ENCODE results near the gene MED8. TPM values are rescaled to one million over a fixed set of nuclear protein-coding genes. Genes with fewer than 3 reads are reported as not detected.
A peak's percentile ranks its signal among the peaks of the same experiment; 100 is the strongest.

Gene MED8
- total and polyA plus RNA-seq, 10 of the 15 experiments (the other 5 are each of a cell fraction or from before 2014, with no cell fraction given): 20.2 to 61.7 (median 39.5) TPM

GRCh38 chr1:43418858-43419257 lies 29.3 kb upstream of the MED8 start:
- Histone ChIP-seq H3K9ac (ENCODE audit: control insufficient read depth, insufficient read depth, low read length) (no peak overlapping the region), H3K79me2 (ENCODE audit: control insufficient read depth, insufficient read depth, low read length) (no peaks in the 10 kb centered on the region), H3K36me3 (ENCODE audit: control insufficient read depth in 2 of 2, insufficient read depth in 2 of 2, low read length in 1 of 2) (peaks cover 11 to 23% of the 10 kb centered on the region in 2 experiments), H3K4me1 (ENCODE audit: control insufficient read depth, insufficient read depth, low read length) (peaks cover 9% of the 10 kb centered on the region), H3K27ac (ENCODE audit: control insufficient read depth, insufficient read depth) (0 out of 2 replicates have a peak overlapping the region, but pooled peaks have one; percentile 13), H2AFZ (ENCODE audit: control insufficient read depth, low read depth, low read length) (no peak overlapping the region), H3K4me2 (ENCODE audit: control insufficient read depth, insufficient read depth) (no peak overlapping the region), H3K4me3 (no peak overlapping the region), H3K9me3 (replicated peaks; ENCODE audit: control insufficient read depth, insufficient read depth, low read length) (no peaks in the 10 kb centered on the region), H3K27me3 (replicated peaks in 1 of 2; ENCODE audit: control insufficient read depth in 2 of 2, insufficient read depth in 2 of 2, low read length in 1 of 2) (no peaks in the 10 kb centered on the region), H4K20me1 (ENCODE audit: control insufficient read depth, insufficient read depth) (no peaks in the 10 kb centered on the region)
- BruUV-seq (replicated peaks): no TSS peak
- ChIA-PET POLR2A (interaction anchor here (1.0 kb wide), 1 partner anchor 29 kb away, joined by 3 read pairs; no protein-coding TSS in a partner anchor), CTCF (interaction anchor here (1.3 kb wide), 1 partner anchor 180 kb away, joined by 4 read pairs; no protein-coding TSS in a partner anchor), SMC1A (ENCODE audit: uncharacterized antibody, unreplicated experiment) (interaction anchor here (1.3 to 1.8 kb wide), 3 partner anchors 180 to 192 kb away, joined by 3 to 10 read pairs (median 7); no protein-coding TSS in a partner anchor), RAD21 (ENCODE audit: unreplicated experiment) (interaction anchor here (0.9 to 1.6 kb wide), 5 partner anchors 29 to 197 kb away, joined by 3 to 9 read pairs (median 4); partner anchors contain the start of genes CDC20, MED8 and SZT2)
- in situ Hi-C loops (cut with MboI) (no loop called here), intact Hi-C loops (cut with micrococcal nuclease; ENCODE audit: unreplicated experiment) (no loop called here)
- 0% methylated on average over 4 of the region's 4 CpGs for WGBS (ENCODE audit: insufficient coverage, insufficient replicate concordance, low lambda C conversion rate, missing lambda C conversion rate)
- DNase-seq (ENCODE audit: low read depth, low spot score): peak; percentile 26
- TF ChIP-seq SPI1 (IDR thresholded peaks at IDR 0.05; ENCODE audit: borderline replicate concordance, insufficient read depth, low read depth, low read length): peak; percentile 32; the same call in 1 of the 2 replicates
- no peak for TF ChIP-seq MYC (IDR thresholded peaks at IDR 0.05; ENCODE audit: insufficient read depth, insufficient read length, insufficient replicate concordance, low read length, severe bottlenecking)
- no peak for TF ChIP-seq STAT1 (conservative IDR thresholded peaks at IDR 0.05)
- peak; percentile 89 for ATAC-seq
- no peak for FAIRE-seq

- peaks cover 9% of the 10 kb centered on the region for H3K4me1 ChIP-seq (ENCODE audit: control insufficient read depth, insufficient read depth, low read length)
- CTCF ChIA-PET: interaction anchor here (0.9 to 6.2 kb wide), 8 partner anchors 12 to 191 kb away, joined by 3 to 89 read pairs (median 8); partner anchors contain the start of genes MED8 and SZT2
- no peak overlapping the region for H3K4me2 ChIP-seq (ENCODE audit: control insufficient read depth, insufficient read depth)
- no peaks in the 10 kb centered on the region for H3K9me3 ChIP-seq (replicated peaks; ENCODE audit: control insufficient read depth, insufficient read depth, low read length)
- TF ChIP-seq MXI1 (IDR thresholded peaks at IDR 0.05; ENCODE audit: low read depth, low read length): no peak
- TF ChIP-seq GABPA (IDR thresholded peaks at IDR 0.05; ENCODE audit: low read depth): no peak
- TF ChIP-seq SIX5 (IDR thresholded peaks at IDR 0.05; ENCODE audit: low read depth, low read length, severe bottlenecking): no peak
- no peak for TF ChIP-seq E2F4 (IDR thresholded peaks at IDR 0.05; ENCODE audit: low read depth, low read length)
- no peak for TF ChIP-seq ASH2L (IDR thresholded peaks at IDR 0.05; ENCODE audit: borderline replicate concordance, low read depth)
- TF ChIP-seq CBFB (IDR thresholded peaks at IDR 0.05; ENCODE audit: low read depth): no peak
- BruUV-seq (replicated peaks): no TSS peak
- intact Hi-C loops (cut with micrococcal nuclease; ENCODE audit: unreplicated experiment) (no loop called here), in situ Hi-C loops (cut with MboI) (no loop called here)
- DNase-seq (ENCODE audit: low read depth, low spot score): no peak
- SMC1A ChIA-PET (ENCODE audit: uncharacterized antibody, unreplicated experiment): interaction anchor here (1.1 to 5.5 kb wide), 4 partner anchors 40 to 186 kb away, joined by 3 to 70 read pairs (median 34); no protein-coding TSS in a partner anchor
- no peak overlapping the region for H3K27ac ChIP-seq (ENCODE audit: control insufficient read depth, insufficient read depth)
- no peak overlapping the region for H3K9ac ChIP-seq (ENCODE audit: control insufficient read depth, insufficient read depth, low read length)
- H3K36me3 ChIP-seq (ENCODE audit: control insufficient read depth in 2 of 2, insufficient read depth in 2 of 2, low read length in 1 of 2): peaks cover 7 to 10% of the 10 kb centered on the region in 2 experiments
- no peaks in the 10 kb centered on the region for H3K79me2 ChIP-seq (ENCODE audit: control insufficient read depth, insufficient read depth, low read length)
- no peaks in the 10 kb centered on the region for H4K20me1 ChIP-seq (ENCODE audit: control insufficient read depth, insufficient read depth)
- H2AFZ ChIP-seq (ENCODE audit: control insufficient read depth, low read depth, low read length): no peak overlapping the region
- no peak for ATAC-seq
- POLR2A ChIA-PET: interaction anchor here (1.8 kb wide), 1 partner anchor 47 kb away, joined by 4 read pairs; no protein-coding TSS in a partner anchor
- no peak overlapping the region for H3K4me3 ChIP-seq
- FAIRE-seq: no peak
- no peaks in the 10 kb centered on the region for H3K27me3 ChIP-seq (replicated peaks in 1 of 2; ENCODE audit: control insufficient read depth in 2 of 2, insufficient read depth in 2 of 2, low read length in 1 of 2)
- RAD21 ChIA-PET (ENCODE audit: unreplicated experiment): interaction anchor here (1.8 to 5.4 kb wide), 4 partner anchors 172 to 342 kb away, joined by 5 to 52 read pairs (median 22); no protein-coding TSS in a partner anchor
- WGBS (ENCODE audit: insufficient coverage, insufficient replicate concordance, low lambda C conversion rate, missing lambda C conversion rate): 99% methylated on average over 5 of the region's 5 CpGs
Observed at GRCh38 chr1:43415901-43416300, 26.3 kb upstream of the MED8 start.
